CD4-positive, alpha-beta T cell (primary cell): ENCODE results near the gene DLGAP3. TPM values are rescaled to one million over a fixed set of nuclear protein-coding genes. Genes with fewer than 3 reads are reported as not detected.

ENCODE experiments used
- ATAC-seq: fragments of 200-7000 bp; cut with Tn5 transposase; one replicate; pipeline ENCODE4 v1.10.0; 2022; ENCODE audit warnings: mild to moderate bottlenecking; ENCODE audit not compliant: poor library complexity
- CTCF ChIA-PET: fragments of 350-600 bp; sonication (Branson Sonifier 250); formaldehyde crosslinking; loops from one replicate; lab custom pipeline; 2021; ENCODE audit warnings: antibody characterized with exemption, inconsistent platforms; lab: Charles Lee
- POLR2A ChIA-PET: fragments of 350-600 bp; sonication (Branson Sonifier 250); formaldehyde crosslinking; loops from one replicate; lab custom pipeline; 2021; ENCODE audit warnings: antibody characterized with exemption, inconsistent platforms; lab: Charles Lee
- DNase-seq, 14 experiments: peaks; one replicate each; pipeline ENCODE4 v3.0.0-alpha.2; 2013 to 2020; ENCODE audit warnings: mixed read lengths in 2 of 14
- H3K27ac ChIP-seq, 2 donors: one replicate each; pipeline versions ENCODE4 v1.5.1 to v1.7.0; 2013; ENCODE audit warnings: low read length in 2 of 2, low read depth in 1 of 2, mild to moderate bottlenecking in 1 of 2
- H3K27me3 ChIP-seq, 2 experiments: 1 replicate in 1 of 2; 2 replicates in 1 of 2; pipeline versions ENCODE4 v1.6.1 to v1.7.0; 2013; ENCODE audit warnings: low read length in 2 of 2, control low read depth in 1 of 2, mild to moderate bottlenecking in 1 of 2, moderate library complexity in 1 of 2; ENCODE audit not compliant: insufficient read depth in 2 of 2, control insufficient read depth in 1 of 2
- H3K36me3 ChIP-seq: one replicate; pipeline ENCODE4 v1.6.1; 2013; ENCODE audit warnings: low read length, control low read depth; ENCODE audit not compliant: insufficient read depth
- H3K4me1 ChIP-seq: one replicate; pipeline ENCODE4 v1.6.1; 2013; ENCODE audit warnings: low read length, control low read depth; ENCODE audit not compliant: insufficient read depth
- H3K4me3 ChIP-seq: one replicate; pipeline ENCODE4 v1.5.1; 2013; ENCODE audit warnings: mild to moderate bottlenecking, low read length, moderate library complexity
- H3K9me3 ChIP-seq, 2 experiments: 1 replicate in 1 of 2; 2 replicates in 1 of 2; pipeline versions ENCODE4 v1.6.1 to v1.7.0; 2013; ENCODE audit warnings: low read length in 2 of 2, mild to moderate bottlenecking in 2 of 2, control low read depth in 1 of 2, moderate library complexity in 1 of 2; ENCODE audit not compliant: control insufficient read depth in 1 of 2, insufficient read depth in 1 of 2
- H3K27ac Mint-ChIP-seq: one replicate; pipeline ENCODE4 v1.8.0; 2020; ENCODE audit warnings: mixed read lengths
- H3K27me3 Mint-ChIP-seq: one replicate; pipeline ENCODE4 v1.8.0; 2021; ENCODE audit warnings: mixed read lengths
- H3K36me3 Mint-ChIP-seq: one replicate; pipeline ENCODE4 v1.8.0; 2021; ENCODE audit warnings: low read depth, mixed read lengths
- H3K4me1 Mint-ChIP-seq: one replicate; pipeline ENCODE4 v1.8.0; 2021; ENCODE audit warnings: low read depth, mixed read lengths
- H3K4me3 Mint-ChIP-seq: one replicate; pipeline ENCODE4 v1.8.0; 2020; ENCODE audit warnings: mild to moderate bottlenecking, mixed read lengths
- H3K9me3 Mint-ChIP-seq: one replicate; pipeline ENCODE4 v1.8.0; 2020; ENCODE audit warnings: mixed read lengths
- intact Hi-C, 2 experiments: fragments of 100-400 bp; cut with DNase I in 1 of 2; cut with micrococcal nuclease in 1 of 2; formaldehyde crosslinking; loops; one replicate each; pipeline versions ENCODE4 v1.15.1 to v1.9.0; 2023 to 2025; cut with DNase I, micrococcal nuclease
- total RNA-seq, 174 experiments: library from RNA in 2 of 174; stranded (reverse) in 2 of 174; gene quantifications; one replicate each; pipeline ENCODE4 v1.2.3 and lab custom pipeline; 2021 to 2026
- TF ChIP-seq, protein P1 (sequence below): fragments of 200-600 bp; IDR thresholded peaks from one replicate; pipeline ENCODE4 v1.8.0; 2022; ENCODE audit warnings: antibody characterized with exemption, mild to moderate bottlenecking

The DLGAP3 gene
- total RNA-seq, 2 experiments from 2014 or later: 0.34 to 0.44 TPM

DNA sequence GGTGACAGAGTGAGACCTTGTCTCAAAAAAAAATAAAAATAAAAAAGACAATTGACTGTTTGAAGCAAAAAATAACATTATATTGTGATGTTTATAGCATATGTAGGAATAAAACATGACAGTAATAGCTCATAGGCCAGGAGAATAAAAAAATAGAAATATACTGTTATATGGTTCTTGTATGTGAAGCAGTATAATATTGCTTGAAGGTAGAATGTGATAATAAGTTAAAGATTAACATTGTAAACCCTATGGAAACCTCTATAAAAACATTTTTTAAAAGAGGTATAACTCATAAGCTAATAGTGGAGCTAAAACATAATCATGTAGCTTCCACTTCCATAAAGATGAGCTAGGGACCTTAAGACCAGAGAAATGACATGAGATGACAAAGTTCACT lies 113.1 kb downstream of the DLGAP3 start:
- H3K36me3 Mint-ChIP-seq: no peaks in the 10 kb centered on the region
- ATAC-seq: no peak
- H3K4me3 Mint-ChIP-seq: no peak overlapping the region
- CTCF ChIA-PET: no interaction called here
- no peak overlapping the region for H3K27ac Mint-ChIP-seq
- Histone ChIP-seq H3K9me3 (no peaks in the 10 kb centered on the region), H3K4me3 (no peak overlapping the region), H3K4me1 (no peaks in the 10 kb centered on the region), H3K27me3 (no peaks in the 10 kb centered on the region), H3K36me3 (no peaks in the 10 kb centered on the region), H3K27ac (no peak overlapping the region)
- DNase-seq: no peak
- no peaks in the 10 kb centered on the region for H3K27me3 Mint-ChIP-seq
- no peaks in the 10 kb centered on the region for H3K4me1 Mint-ChIP-seq
- POLR2A ChIA-PET: interaction anchor here (0.6 kb wide), 1 partner anchor 14 kb away, joined by 4 read pairs; no protein-coding TSS in a partner anchor
- H3K9me3 Mint-ChIP-seq: no peaks in the 10 kb centered on the region
- TF ChIP-seq, protein P1, sequence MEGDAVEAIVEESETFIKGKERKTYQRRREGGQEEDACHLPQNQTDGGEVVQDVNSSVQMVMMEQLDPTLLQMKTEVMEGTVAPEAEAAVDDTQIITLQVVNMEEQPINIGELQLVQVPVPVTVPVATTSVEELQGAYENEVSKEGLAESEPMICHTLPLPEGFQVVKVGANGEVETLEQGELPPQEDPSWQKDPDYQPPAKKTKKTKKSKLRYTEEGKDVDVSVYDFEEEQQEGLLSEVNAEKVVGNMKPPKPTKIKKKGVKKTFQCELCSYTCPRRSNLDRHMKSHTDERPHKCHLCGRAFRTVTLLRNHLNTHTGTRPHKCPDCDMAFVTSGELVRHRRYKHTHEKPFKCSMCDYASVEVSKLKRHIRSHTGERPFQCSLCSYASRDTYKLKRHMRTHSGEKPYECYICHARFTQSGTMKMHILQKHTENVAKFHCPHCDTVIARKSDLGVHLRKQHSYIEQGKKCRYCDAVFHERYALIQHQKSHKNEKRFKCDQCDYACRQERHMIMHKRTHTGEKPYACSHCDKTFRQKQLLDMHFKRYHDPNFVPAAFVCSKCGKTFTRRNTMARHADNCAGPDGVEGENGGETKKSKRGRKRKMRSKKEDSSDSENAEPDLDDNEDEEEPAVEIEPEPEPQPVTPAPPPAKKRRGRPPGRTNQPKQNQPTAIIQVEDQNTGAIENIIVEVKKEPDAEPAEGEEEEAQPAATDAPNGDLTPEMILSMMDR: no peak
- intact Hi-C loops: no loop called here

Other genes starting within 250 kb of the DLGAP3 start
- gene GJB5, start 174.6 kb downstream of the DLGAP3 start, total RNA-seq: not detected
- gene GJB4, start 169.9 kb downstream of the DLGAP3 start, total RNA-seq: not detected
- not detected for gene GJB3, start 148.4 kb downstream of the DLGAP3 start, total RNA-seq
- gene GJA4, start 136.7 kb downstream of the DLGAP3 start, total RNA-seq: not detected
- 10 to 100 TPM; 43.0 to 44.6 TPM for gene SMIM12, start 69.9 kb downstream of the DLGAP3 start, total RNA-seq
- gene TMEM35B, start 55.7 kb upstream of the DLGAP3 start, total RNA-seq: 1 to 10 TPM in 1 of 2 experiments, under 1 TPM in 1; 0.85 to 2.3 TPM
- gene ZMYM6, start 102.3 kb upstream of the DLGAP3 start, total RNA-seq: 10 to 100 TPM; 23.6 to 30.3 TPM
- 1 to 10 TPM; 6.3 to 6.7 TPM for gene ZMYM1, start 149.7 kb upstream of the DLGAP3 start, total RNA-seq